Immature natural killer cell (primary cell): ENCODE results near the gene R3HDM4. TPM values are rescaled to one million over a fixed set of nuclear protein-coding genes. Genes with fewer than 3 reads are reported as not detected.
"Not testable (repeated sequence)": the region's sequence is repeated elsewhere in the genome, so short reads cannot be mapped to it uniquely, and the experiment has no call there.

Experiments
- DNase-seq, 3 donors: peaks; one replicate each; pipeline ENCODE4 v3.0.0; 2022; ENCODE audit warnings: mixed read lengths in 1 of 3
- H3K27ac Mint-ChIP-seq, 6 donors: one replicate each; pipeline ENCODE4 v1.8.0; 2020; ENCODE audit warnings: mixed read lengths in 6 of 6, mild to moderate bottlenecking in 5 of 6, inconsistent platforms in 4 of 6, moderate library complexity in 3 of 6
- H3K27me3 Mint-ChIP-seq, 3 donors: one replicate each; pipeline ENCODE4 v1.8.0; 2020 to 2021; ENCODE audit warnings: low read depth in 3 of 3, mild to moderate bottlenecking in 3 of 3, mixed read lengths in 3 of 3, moderate library complexity in 3 of 3, inconsistent platforms in 1 of 3
- H3K36me3 Mint-ChIP-seq, 3 donors: one replicate each; pipeline ENCODE4 v1.8.0; 2020; ENCODE audit warnings: mixed read lengths in 3 of 3, inconsistent platforms in 2 of 3, mild to moderate bottlenecking in 2 of 3
- H3K4me1 Mint-ChIP-seq, 2 donors: one replicate each; pipeline ENCODE4 v1.8.0; 2020; ENCODE audit warnings: inconsistent platforms in 2 of 2, mild to moderate bottlenecking in 2 of 2, mixed read lengths in 2 of 2, moderate library complexity in 1 of 2
- H3K4me3 Mint-ChIP-seq, 5 donors: one replicate each; pipeline ENCODE4 v1.8.0; 2020; ENCODE audit warnings: mild to moderate bottlenecking in 5 of 5, mixed read lengths in 5 of 5, inconsistent platforms in 3 of 5, moderate library complexity in 3 of 5
- H3K9me3 Mint-ChIP-seq, 6 donors: one replicate each; pipeline ENCODE4 v1.8.0; 2020; ENCODE audit warnings: mild to moderate bottlenecking in 6 of 6, mixed read lengths in 6 of 6, inconsistent platforms in 4 of 6, moderate library complexity in 3 of 6
- polyA plus RNA-seq, 3 donors: library from polyadenylated mRNA; unstranded; fragments of 300-500 nt; fragmentation: Illumina TruSeq; gene quantifications; one replicate each; pipeline ENCODE4 v1.2.3, GENCODE V29; 2021

The R3HDM4 gene
- polyA plus RNA-seq, 3 donors from 2014 or later = 83.5 to 146 (median 85.8) TPM

GRCh38 chr19:882871-883497 is 30.0 kb downstream of the R3HDM4 start:
- no peak for DNase-seq
- Mint-ChIP-seq H3K36me3 (peaks cover 0 to 7% (median 0%) of the 10 kb centered on the region in 3 donors), H3K4me1 (no peaks in the 10 kb centered on the region), H3K27ac (no peak overlapping the region), H3K9me3 (no peaks in the 10 kb centered on the region), H3K27me3 (peaks cover 0 to 5% (median 2%) of the 10 kb centered on the region in 3 donors), H3K4me3 (peak overlapping the region in 1 of 5 donors; percentile 18)

- H3K9me3 Mint-ChIP-seq = no peaks in the 10 kb centered on the region
- no peak overlapping the region for H3K27ac Mint-ChIP-seq
- peaks cover 0 to 3% (median 0%) of the 10 kb centered on the region in 3 donors for H3K27me3 Mint-ChIP-seq
- DNase-seq = no peak
- no peak overlapping the region for H3K4me3 Mint-ChIP-seq
- no peaks in the 10 kb centered on the region for H3K4me1 Mint-ChIP-seq
- peaks cover 0 to 5% (median 0%) of the 10 kb centered on the region in 3 donors for H3K36me3 Mint-ChIP-seq
Observed at GRCh38 chr19:881385-882071, 31.5 kb downstream of the R3HDM4 start.

- no peak overlapping the region for H3K27ac Mint-ChIP-seq
- no peak overlapping the region for H3K4me3 Mint-ChIP-seq
- H3K4me1 Mint-ChIP-seq = no peaks in the 10 kb centered on the region
- peaks cover 0 to 9% (median 0%) of the 10 kb centered on the region in 3 donors for H3K36me3 Mint-ChIP-seq
- no peak for DNase-seq
- no peaks in the 10 kb centered on the region for H3K9me3 Mint-ChIP-seq
- peaks cover 0 to 3% (median 0%) of the 10 kb centered on the region in 3 donors for H3K27me3 Mint-ChIP-seq
Observed at GRCh38 chr19:879711-880438, 33.1 kb downstream of the R3HDM4 start.

GRCh38 chr19:878751-879561 is 34.1 kb downstream of the R3HDM4 start:
- H3K4me1 Mint-ChIP-seq, H3K4me3 Mint-ChIP-seq, H3K36me3 Mint-ChIP-seq, DNase-seq, H3K9me3 Mint-ChIP-seq, H3K27me3 Mint-ChIP-seq: not testable (repeated sequence)
- H3K27ac Mint-ChIP-seq = peak overlapping the region in 1 of 6 donors; percentile 69

GRCh38 chr19:877992-878660 is 34.9 kb downstream of the R3HDM4 start:
- DNase-seq, H3K4me3 Mint-ChIP-seq, H3K27me3 Mint-ChIP-seq, H3K27ac Mint-ChIP-seq, H3K9me3 Mint-ChIP-seq, H3K4me1 Mint-ChIP-seq, H3K36me3 Mint-ChIP-seq: not testable (repeated sequence)

GRCh38 chr19:876780-877314 is 36.2 kb downstream of the R3HDM4 start:
- Mint-ChIP-seq H3K4me3 (no peak overlapping the region), H3K27ac (no peak overlapping the region), H3K9me3 (no peaks in the 10 kb centered on the region), H3K27me3 (peaks cover 0 to 7% (median 5%) of the 10 kb centered on the region in 3 donors), H3K36me3 (peaks cover 0 to 9% (median 0%) of the 10 kb centered on the region in 3 donors), H3K4me1 (peaks cover 0 to 13% of the 10 kb centered on the region in 2 donors)
- no peak for DNase-seq

GRCh38 chr19:876089-876488 is 36.9 kb downstream of the R3HDM4 start:
- no peak for DNase-seq
- Mint-ChIP-seq H3K27me3 (peaks cover 2 to 9% (median 6%) of the 10 kb centered on the region in 3 donors), H3K27ac (no peak overlapping the region), H3K4me3 (no peak overlapping the region), H3K4me1 (peaks cover 0 to 13% of the 10 kb centered on the region in 2 donors), H3K36me3 (peaks cover 0 to 9% (median 0%) of the 10 kb centered on the region in 3 donors), H3K9me3 (no peaks in the 10 kb centered on the region)

- H3K27me3 Mint-ChIP-seq = peaks cover 2 to 10% (median 6%) of the 10 kb centered on the region in 3 donors
- no peak for DNase-seq
- H3K4me1 Mint-ChIP-seq = peaks cover 0 to 13% of the 10 kb centered on the region in 2 donors
- peaks cover 0 to 9% (median 0%) of the 10 kb centered on the region in 3 donors for H3K36me3 Mint-ChIP-seq
- H3K27ac Mint-ChIP-seq = peak overlapping the region in 1 of 6 donors; percentile 16
- H3K9me3 Mint-ChIP-seq = no peaks in the 10 kb centered on the region
- no peak overlapping the region for H3K4me3 Mint-ChIP-seq
Observed at GRCh38 chr19:875265-875879, 37.6 kb downstream of the R3HDM4 start.

GRCh38 chr19:873561-874041 is 39.4 kb downstream of the R3HDM4 start:
- peaks cover 3 to 11% (median 8%) of the 10 kb centered on the region in 3 donors for H3K27me3 Mint-ChIP-seq
- H3K27ac Mint-ChIP-seq = no peak overlapping the region
- no peak overlapping the region for H3K4me3 Mint-ChIP-seq
- no peaks in the 10 kb centered on the region for H3K9me3 Mint-ChIP-seq
- H3K4me1 Mint-ChIP-seq = peaks cover 0 to 13% of the 10 kb centered on the region in 2 donors
- no peak for DNase-seq
- peaks cover 0 to 4% (median 0%) of the 10 kb centered on the region in 3 donors for H3K36me3 Mint-ChIP-seq

- peak overlapping the region in 3 of 6 donors; percentile 64 to 81 (median 73) for H3K27ac Mint-ChIP-seq
- peaks cover 0 to 4% (median 0%) of the 10 kb centered on the region in 3 donors for H3K36me3 Mint-ChIP-seq
- no peaks in the 10 kb centered on the region for H3K9me3 Mint-ChIP-seq
- H3K4me1 Mint-ChIP-seq = peaks cover 0 to 13% of the 10 kb centered on the region in 2 donors
- H3K27me3 Mint-ChIP-seq = peaks cover 3 to 11% (median 8%) of the 10 kb centered on the region in 3 donors
- DNase-seq = peak in 2 of 3 donors; percentile 64 to 69
- peak overlapping the region in 3 of 5 donors; percentile 54 to 72 (median 70) for H3K4me3 Mint-ChIP-seq
Observed at GRCh38 chr19:873084-873483, 39.9 kb downstream of the R3HDM4 start.

- H3K27ac Mint-ChIP-seq = peak overlapping the region in 4 of 6 donors; percentile 17 to 78 (median 63)
- DNase-seq = peak in 2 of 3 donors; percentile 67 to 71
Observed at GRCh38 chr19:872266-872951, 40.6 kb downstream of the R3HDM4 start.

More at GRCh38 chr19:872266-872951, 40.6 kb downstream of the R3HDM4 start:
- Mint-ChIP-seq H3K4me3 (peak overlapping the region in 4 of 5 donors; percentile 35 to 70 (median 69)), H3K9me3 (no peaks in the 10 kb centered on the region), H3K4me1 (peaks cover 0 to 13% of the 10 kb centered on the region in 2 donors), H3K36me3 (peaks cover 2 to 7% (median 3%) of the 10 kb centered on the region in 3 donors), H3K27me3 (peaks cover 3 to 11% (median 8%) of the 10 kb centered on the region in 3 donors)
